GM18909 (cell line): ENCODE results near the gene ERICH6B.

ENCODE experiments used
- ATAC-seq: cut with Tn5 transposase; IDR thresholded peaks from one replicate; pipeline ENCODE4 v1.9.1; 2021; ENCODE audit warnings: mild to moderate bottlenecking; ENCODE audit not compliant: unreplicated experiment, poor library complexity

ERICH6B gene

GRCh38 chr13:45510672-45511071, 104.9 kb downstream of the ERICH6B start:
- ATAC-seq, result no peak

GRCh38 chr13:45508776-45509175, 106.8 kb downstream of the ERICH6B start:
- ATAC-seq, result no peak

GRCh38 chr13:45506811-45507210, 108.7 kb downstream of the ERICH6B start:
- no peak for ATAC-seq

- ATAC-seq, result no peak
Observed at GRCh38 chr13:45503658-45504057, 111.9 kb downstream of the ERICH6B start.

- ATAC-seq, result no peak
Observed at GRCh38 chr13:45501175-45501526, 114.4 kb downstream of the ERICH6B start.

GRCh38 chr13:45500492-45501174, 114.9 kb downstream of the ERICH6B start:
- no peak for ATAC-seq

GRCh38 chr13:45496942-45497341, 118.6 kb downstream of the ERICH6B start:
- ATAC-seq, result no peak

- ATAC-seq, result no peak
Observed at GRCh38 chr13:45492538-45492937, 123.0 kb downstream of the ERICH6B start.
